DMS53 treated with DMSO at 0.1 percent for 48 hours (cell line): Measurements from ENCODE around the gene BOLL.
A peak's percentile ranks its signal among the peaks of the same experiment; 100 is the strongest.
"Not testable (repeated sequence)": the region's sequence is repeated elsewhere in the genome, so short reads cannot be mapped to it uniquely, and the experiment has no call there.

Source experiments
- DNase-seq: peaks from one replicate; lab custom pipeline; 2025; ENCODE audit not compliant: unreplicated experiment; lab: John Stamatoyannopoulos, UW

Gene BOLL

GRCh38 chr2:197707316-197708213 is 77.6 kb downstream of the BOLL start:
- peak; percentile 21 for DNase-seq

- DNase-seq, result no peak
These were observed 78.3 kb downstream of the BOLL start for GRCh38 chr2:197706839-197707207.

GRCh38 chr2:197705912-197706838 is 78.9 kb downstream of the BOLL start:
- peak; percentile 23 for DNase-seq

- DNase-seq, result peak; percentile 88
These were observed 79.8 kb downstream of the BOLL start, which contains the start of gene MARS2 for GRCh38 chr2:197705121-197705911. Gene MARS2, plus strand, starts transcription at chr2:197705369. Its CDS starts 37 bp downstream, at chr2:197705406.

- DNase-seq, result no peak
These were observed 80.5 kb downstream of the BOLL start for GRCh38 chr2:197704434-197705120.

- DNase-seq, result no peak
These were observed 84.2 kb downstream of the BOLL start for GRCh38 chr2:197700960-197701359.

- DNase-seq, result not testable (repeated sequence)
These were observed 85.4 kb downstream of the BOLL start for GRCh38 chr2:197699724-197700123.

- not testable (repeated sequence) for DNase-seq
These were observed 88.5 kb downstream of the BOLL start for GRCh38 chr2:197696571-197696970.

GRCh38 chr2:197695971-197696370 is 89.1 kb downstream of the BOLL start:
- DNase-seq, result not testable (repeated sequence)

GRCh38 chr2:197695206-197695605 is 89.9 kb downstream of the BOLL start:
- not testable (repeated sequence) for DNase-seq

- DNase-seq, result no peak
These were observed 107.6 kb downstream of the BOLL start for GRCh38 chr2:197677483-197677882.

GRCh38 chr2:197677056-197677455 is 108.1 kb downstream of the BOLL start:
- no peak for DNase-seq
